HG03432 (cell line): ENCODE data around the gene BAHD1.

ENCODE experiments used
- ATAC-seq: cut with Tn5 transposase; IDR thresholded peaks from one replicate; pipeline ENCODE4 v1.9.1; 2021; ENCODE audit warnings: mild to moderate bottlenecking, moderate library complexity; ENCODE audit not compliant: unreplicated experiment

Gene BAHD1

DNA sequence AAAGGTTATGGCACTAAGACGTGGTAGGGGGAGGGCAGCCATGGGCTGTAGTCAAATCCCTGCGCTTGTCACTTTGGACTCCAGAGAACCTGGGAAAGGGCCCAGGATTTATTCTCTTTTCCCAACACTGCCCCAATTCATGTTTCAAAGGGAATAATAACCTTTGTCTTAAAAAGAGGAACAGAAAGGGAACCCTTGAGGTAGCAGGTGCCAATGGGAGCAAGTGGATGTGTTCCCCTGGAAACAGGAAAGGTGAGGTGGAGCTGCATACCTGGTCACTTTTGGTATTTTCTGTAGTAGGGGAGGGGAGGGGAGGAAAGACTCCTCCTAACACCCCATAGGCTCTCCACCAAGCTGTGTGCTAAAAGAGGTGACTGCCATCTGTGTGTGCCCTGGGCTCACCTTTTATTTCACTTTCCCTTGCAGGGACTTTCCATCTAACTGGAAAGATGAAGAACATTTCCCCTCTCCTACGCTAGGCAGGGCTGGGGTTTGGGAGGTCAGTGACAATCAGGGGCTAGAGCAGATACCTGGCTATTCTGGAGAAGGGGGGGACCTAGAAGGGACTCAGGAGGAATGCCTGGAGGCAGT lies 23.9 kb downstream of the BAHD1 start:
- no peak for ATAC-seq

DNA sequence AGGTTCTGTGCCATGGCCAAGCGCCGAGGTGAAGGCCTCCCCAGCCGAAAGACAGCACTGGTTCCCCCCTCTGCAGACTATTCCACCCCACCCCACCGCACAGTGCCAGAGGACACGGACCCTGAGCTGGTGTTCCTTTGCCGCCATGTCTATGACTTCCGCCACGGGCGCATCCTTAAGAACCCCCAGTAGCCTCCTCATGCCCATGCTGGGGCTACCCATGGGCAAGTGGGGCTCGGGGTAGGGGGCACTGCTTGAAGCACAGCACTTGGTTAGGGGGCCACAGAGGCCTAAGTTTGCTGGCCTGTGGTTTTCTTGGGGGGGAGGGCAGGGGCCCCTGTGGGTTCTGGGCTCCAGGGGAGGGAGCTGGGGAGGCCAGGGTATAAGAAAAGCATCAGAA lies 25.2 kb downstream of the BAHD1 start:
- ATAC-seq: no peak

DNA sequence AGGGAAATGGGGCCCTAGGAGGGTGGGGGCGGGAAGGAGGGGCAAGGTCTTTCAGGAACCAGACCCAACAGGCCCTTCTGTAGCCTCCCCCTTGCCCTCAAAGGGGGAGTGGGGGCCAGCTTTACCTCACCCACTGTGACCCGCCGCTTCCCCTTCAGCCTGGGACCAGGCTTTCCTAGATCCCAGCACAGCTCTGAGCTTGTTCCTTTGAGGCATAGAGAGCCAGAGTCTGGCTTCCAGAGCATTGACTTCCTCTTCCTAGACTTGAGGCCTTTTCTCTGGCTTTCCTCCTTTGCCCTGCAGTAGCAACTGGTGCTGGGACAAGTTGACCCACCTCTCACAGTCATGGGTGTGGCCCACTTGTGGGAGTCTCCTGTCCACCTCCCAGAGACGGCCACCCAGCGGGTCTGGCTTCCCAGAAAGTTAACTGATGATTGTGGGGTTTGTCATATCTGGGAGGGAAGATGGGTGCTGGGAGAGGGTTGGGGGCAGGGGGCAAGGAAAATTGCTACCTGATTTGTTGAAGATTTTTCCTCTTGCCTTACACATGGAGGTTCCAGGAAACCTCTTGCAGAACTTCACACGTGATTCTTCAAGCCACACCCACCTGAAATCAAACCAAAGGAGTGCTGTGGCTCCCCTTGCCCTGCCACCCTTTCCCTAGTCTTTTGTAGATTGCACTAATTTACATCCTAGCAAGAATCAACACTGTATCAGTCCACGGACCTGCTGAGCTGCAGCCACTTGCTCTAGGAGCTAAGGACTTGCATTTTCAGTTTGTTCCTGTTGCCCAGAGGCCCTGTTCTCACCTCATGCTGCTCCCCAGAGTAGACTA lies 25.9 kb downstream of the BAHD1 start:
- ATAC-seq: no peak

DNA sequence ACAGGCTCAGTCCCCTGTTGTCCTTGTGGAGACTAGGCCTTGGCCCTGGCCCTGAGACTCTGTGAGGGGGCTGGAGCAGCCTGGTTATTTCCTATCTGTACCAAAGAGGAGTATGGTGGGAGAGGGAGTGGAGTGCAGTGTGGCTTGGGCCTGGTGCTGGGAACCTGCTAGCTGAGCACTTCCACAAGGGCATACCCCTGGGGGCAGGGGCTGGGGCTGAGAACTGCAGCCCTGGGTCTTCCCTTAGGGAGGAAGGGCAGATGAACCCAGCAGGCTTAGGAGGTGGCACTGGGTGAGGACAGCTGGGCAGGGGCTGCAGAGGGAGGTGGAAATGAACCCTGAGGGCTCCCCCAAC lies 26.5 kb downstream of the BAHD1 start:
- no peak for ATAC-seq

DNA sequence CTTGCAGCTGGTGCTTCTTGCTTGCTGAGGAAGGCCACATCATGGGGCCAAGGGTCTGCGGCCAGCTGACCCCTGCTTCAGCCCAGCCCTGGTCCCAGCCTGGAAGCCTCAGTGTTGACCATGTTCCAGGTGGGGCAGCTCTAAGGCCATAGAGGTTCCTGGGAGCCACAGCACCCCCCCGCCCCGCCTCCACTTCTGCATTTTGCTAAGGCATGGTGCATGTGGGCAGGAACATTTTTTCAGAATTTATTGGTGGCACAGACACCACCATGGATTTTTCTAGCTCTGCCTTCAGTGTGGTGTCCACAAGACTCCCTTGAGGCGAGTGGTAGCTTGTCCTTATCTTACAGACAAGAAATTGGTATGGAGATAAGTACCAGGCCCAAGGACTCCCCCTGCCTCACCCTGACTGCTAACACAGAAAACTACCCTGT lies 28.2 kb downstream of the BAHD1 start:
- no peak for ATAC-seq

DNA sequence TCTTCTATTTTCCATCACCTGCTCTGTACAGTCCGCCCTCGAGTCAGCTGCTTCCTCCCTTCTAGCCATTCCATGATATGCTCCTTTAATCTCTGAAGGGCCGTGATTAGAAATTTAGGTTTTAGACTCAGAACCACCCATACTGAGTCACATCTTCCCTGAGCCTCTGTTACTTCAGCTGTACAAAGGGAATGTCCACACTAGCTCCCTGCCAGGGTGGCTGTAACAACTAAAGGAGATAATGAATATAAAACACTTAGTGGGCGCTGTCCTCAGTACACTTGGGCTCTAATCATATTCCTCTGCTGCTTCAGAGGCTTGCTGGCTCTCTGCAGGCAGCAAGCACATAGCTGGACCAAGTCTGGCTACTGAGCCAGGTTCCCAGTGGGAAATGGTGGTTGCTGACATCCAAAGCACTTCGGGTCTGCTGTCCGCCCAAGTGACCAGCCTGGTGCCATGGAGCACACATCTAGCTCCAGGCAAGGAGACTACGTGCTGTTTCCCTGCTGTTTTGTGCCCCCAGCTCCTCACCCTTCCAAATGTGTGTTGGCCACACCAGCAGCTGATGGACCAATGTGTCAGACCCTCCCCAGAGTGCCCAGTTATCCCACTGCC lies 29.1 kb downstream of the BAHD1 start:
- no peak for ATAC-seq

DNA sequence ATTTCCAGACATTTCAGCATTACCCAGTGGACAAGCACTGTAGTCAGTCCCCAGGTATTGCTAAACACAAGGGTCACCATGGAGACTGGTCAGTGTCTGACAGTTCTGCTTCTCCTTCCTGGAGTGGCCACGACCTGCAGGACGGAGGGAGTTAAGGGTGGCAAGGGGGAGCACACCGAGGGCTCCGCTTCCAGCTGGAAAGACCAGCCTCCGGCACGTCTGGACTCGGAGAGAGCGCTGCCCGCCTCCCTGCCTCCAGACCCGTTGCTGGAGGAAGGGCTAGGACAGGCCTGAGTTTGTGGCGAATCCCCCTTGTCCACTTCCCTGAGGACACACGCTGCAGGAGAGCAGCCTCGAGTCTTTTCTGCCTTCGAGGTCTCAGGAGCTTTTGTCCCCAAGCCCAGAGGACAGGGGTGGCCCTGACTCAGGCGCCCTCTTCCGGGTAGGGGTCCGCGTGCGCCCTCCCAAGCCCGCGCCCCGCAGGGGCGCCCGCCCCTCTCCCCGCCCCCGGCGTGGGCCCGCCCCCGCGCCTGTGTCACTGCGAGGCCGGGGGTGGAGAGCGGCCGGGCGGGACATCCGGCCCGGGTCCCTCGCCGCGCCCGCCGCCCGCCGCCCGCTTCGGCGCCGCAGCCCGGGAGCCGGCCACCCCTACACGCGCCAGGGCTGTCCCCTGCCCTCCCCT lies 29.8 kb downstream of the BAHD1 start, which contains the start of gene CHST14:
CHST14 (plus strand) TSS at position 562 of the 682 bp plus-strand sequence. CDS start 230 bp downstream, outside the sequence.
- ATAC-seq: peak; percentile 76

DNA sequence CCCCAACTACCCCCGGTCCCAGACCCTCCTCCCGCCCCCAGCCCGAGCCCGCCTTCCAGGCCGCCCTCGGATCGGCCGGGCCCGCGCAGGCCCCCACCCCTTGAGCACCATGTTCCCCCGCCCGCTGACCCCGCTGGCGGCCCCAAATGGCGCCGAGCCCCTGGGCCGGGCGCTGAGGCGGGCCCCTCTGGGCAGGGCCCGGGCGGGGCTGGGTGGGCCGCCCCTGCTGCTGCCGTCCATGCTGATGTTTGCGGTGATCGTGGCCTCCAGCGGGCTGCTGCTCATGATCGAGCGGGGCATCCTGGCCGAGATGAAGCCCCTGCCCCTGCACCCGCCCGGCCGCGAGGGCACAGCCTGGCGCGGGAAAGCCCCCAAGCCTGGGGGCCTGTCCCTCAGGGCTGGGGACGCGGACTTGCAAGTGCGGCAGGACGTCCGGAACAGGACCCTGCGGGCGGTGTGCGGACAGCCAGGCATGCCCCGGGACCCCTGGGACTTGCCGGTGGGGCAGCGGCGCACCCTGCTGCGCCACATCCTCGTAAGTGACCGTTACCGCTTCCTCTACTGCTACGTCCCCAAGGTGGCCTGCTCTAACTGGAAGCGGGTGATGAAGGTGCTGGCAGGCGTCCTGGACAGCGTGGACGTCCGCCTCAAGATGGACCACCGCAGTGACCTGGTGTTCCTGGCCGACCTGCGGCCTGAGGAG lies 30.5 kb downstream of the BAHD1 start:
- ATAC-seq: peak; percentile 30

DNA sequence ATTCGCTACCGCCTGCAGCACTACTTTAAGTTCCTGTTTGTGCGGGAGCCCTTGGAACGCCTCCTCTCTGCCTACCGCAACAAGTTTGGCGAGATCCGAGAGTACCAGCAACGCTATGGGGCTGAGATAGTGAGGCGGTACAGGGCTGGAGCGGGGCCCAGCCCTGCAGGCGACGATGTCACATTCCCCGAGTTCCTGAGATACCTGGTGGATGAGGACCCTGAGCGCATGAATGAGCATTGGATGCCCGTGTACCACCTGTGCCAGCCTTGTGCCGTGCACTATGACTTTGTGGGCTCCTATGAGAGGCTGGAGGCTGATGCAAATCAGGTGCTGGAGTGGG lies 31.0 kb downstream of the BAHD1 start:
- ATAC-seq: peak; percentile 15

DNA sequence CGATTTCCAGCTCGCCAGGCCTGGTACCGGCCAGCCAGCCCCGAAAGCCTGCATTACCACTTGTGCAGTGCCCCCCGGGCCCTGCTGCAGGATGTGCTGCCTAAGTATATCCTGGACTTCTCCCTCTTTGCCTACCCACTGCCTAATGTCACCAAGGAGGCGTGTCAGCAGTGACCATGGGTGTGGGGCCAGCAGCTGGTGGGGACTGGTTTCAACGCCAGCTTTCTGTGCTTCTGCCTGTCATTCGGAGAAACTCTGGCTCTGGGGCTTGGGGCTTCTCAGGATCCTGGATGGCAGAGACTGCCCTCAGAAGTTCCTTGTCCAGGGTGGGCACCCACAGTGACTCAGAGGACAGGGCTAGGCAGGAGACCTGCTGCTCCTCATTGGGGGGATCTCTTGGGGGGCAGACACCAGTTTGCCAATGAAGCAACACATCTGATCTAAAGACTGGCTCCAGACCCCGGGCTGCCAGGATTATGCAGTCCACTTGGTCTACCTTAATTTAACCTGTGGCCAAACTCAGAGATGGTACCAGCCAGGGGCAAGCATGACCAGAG lies 31.5 kb downstream of the BAHD1 start:
- ATAC-seq: no peak

DNA sequence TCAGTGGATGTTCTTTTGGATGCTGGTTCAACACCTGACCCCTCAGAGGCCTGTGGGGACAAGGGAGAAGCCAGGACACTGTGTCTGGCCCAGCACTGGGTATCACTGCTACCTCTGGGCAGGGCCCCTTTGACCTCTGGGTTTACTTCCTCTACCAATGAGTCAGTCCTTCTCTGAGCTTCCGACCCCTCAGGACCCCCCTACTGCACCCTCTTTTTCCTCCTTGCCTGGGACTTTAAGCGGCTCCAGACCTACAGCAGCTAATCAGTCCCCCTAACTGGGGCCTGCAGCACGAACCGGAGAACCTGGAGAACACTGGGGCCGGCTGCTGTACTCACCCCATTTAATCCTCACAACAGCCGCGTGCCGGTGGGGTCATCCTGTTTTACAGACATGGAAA lies 33.8 kb downstream of the BAHD1 start:
- ATAC-seq: no peak

DNA sequence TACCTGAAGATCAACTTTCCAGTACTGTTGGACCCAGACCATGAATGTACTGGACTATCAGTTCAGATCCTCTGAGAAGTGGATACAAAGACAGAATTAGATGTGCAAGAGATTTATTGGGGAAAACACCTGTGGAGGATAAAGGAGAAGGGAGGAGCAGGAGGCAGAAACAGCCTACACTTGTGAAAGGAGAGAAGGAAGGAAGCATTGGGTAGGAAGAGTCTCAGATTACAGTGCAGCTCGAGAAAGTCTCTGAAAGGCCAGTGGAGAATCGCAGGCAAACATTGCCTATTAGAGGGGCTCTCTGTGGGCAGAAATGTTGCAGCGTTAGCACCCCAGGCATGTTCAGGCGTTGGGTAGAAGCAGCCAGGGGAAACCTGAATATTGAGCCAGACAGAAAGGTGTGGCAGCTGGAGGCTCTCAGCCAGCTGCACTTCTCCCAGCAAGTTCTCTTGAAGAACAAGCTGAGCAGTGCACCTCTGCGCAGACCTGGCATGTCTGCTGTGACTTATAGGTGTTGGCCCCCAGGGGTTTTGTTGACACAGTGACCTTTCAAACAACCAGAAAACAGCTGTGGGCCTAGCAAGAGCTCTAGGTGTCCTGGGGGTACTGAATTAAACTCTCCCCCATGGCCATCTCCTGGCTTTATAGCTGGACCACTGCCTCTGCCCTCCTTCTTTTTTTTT lies 37.0 kb downstream of the BAHD1 start:
- no peak for ATAC-seq

DNA sequence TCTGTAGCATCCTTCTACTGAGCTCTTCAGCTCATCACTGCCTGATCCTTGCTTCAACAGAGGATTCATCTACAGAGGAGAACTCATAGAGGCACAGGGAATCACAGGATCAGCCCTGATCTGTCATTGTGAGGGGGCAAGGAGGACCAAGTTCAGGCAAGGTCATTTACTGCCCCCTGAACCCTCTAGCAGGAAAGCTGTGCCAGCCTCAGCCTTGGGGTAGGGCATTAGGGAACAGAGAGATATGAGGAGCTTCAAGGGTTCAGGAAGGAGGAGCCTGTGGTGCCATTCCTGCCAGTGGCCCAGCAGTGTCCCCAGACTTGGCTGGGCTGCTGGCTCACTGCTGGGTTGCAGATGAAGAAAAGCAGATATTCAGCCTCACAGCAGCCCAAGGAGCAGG lies 38.3 kb downstream of the BAHD1 start:
- ATAC-seq: no peak

DNA sequence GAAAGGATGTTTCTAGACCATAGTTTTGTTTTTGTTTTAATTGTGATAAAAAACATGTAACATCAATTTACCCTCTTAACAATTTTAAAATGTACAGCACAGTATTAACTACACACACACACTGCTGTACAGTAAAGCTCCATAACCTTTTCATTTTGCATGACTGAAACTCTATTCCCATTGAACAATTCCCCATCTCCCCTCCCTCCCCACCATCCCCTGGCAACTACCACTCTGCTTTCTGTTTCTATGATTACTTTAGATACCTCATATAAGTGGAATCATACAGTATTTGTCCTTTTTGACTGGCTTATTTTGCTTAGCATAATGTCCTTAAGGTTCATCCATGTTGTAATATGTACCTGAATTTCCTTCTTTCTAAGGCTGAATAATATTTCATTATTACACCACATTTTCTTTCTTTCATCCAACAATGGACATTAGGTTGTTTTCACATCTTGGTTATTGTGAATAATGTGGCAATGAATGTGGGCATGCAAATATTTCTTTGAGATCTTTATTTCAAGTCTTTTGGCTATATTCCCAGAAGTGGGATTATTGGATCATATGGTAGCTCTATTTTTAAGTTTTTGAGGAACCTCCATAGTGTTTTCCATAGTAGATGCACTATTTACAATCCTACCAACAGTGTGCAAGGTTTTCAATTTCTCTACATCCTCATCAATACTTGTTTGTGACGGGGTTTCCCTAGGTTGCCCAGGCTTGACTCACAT lies 40.8 kb downstream of the BAHD1 start:
- ATAC-seq: no peak

DNA sequence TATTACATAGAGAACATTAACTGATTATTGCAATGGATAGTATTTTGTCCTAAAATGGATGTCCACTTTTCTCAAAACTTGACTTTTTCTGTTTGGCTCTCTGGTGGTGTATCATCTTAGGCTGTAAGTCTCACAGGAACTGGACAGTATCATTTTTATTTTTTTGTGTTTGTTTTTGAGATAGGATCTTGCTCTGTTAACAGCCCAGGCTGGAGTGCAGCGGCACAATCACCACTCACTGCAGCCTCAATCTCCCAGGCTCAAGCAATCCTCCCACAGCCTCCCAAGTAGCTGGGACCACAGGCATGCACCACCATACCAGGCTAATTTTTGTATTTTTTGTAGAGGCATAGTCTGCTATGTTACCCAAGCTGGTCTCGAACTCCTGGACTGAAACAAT lies 43.2 kb downstream of the BAHD1 start:
- ATAC-seq: no peak

DNA sequence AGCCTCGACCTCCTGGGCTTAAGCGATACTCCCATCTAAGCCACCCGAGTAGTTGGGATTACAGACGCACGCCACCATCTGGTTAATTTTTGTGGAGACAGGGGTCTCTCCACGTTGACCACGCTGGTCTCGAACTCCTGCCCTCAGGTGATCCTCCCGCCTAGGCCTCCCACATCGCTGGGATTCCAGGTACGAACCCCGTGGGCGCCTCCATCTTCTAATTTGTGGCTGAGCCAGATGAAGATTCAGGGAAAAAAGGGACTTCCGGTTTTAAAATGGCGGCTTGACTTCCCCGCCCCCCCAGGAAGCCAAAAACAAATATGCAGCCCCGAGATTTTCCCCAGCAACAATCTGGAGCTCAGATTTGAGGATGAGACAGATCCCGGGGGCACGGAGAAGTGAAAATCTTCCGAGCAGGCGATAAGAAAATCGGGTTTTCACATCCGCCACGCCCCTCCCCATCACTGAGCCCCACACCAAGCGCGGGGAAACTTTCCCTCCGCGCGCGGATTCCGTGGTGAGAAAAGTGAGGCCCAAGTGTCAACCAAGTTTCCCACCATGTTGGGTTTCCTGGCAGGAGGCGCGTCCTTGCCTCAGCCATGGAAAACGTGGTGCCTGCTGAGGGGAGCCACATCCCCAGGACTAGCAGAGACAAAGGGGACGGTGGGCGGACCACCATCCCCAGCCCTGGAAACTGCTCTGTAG lies 45.5 kb downstream of the BAHD1 start:
- no peak for ATAC-seq

DNA sequence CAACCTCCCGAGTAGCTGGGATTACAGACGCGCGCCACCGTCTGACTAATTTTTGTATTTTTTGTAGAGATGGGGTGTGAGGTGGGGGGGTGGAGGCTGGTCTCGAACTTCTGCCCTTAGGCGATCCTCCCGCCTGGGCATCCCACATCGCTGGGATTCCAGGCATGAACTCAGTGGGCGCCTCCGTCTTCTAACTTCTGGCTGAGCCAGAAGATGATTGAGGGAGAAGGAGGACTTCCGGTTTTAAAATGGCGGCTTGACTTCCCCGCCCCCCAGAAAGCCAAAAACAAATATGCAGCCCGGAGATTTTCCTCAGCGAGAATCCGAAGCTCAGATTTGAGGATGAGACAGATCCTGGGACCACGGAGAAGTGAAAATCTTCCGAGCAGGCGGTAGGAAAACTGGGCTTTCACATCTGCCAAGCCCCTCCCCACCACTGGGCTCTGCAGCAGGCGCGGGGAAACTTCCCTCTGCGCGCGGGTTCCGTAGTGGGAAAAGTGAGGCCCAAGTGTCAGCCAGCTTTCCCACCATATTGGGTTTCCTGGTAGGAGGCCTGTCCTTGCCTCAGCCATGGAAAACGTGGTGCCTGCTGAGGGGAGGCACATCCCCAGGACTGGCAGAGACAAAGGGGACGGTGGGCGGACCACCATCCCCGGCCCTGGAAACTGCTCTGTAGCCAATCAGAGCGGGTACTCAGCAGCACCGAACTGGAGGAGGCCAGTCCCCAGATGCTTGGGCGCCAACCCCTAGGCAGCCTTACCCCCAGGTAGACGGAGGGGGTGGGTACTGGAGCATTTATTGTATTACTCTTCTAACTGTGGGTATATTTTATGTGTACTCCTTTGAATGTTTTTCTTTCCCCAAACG lies 47.3 kb downstream of the BAHD1 start:
- no peak for ATAC-seq
